A673 (cell line): ENCODE results near the gene LRRC37A.

Experiments used
- CTCF ChIP-seq: fragments of 300-800, 200-600 bp; sonication (generic); conservative IDR thresholded peaks from 2 replicates; pipeline ENCODE4 v1.5.1; 2017; ENCODE audit warnings: low read depth, mild to moderate bottlenecking, antibody characterized with exemption, low read length, moderate library complexity, mixed read lengths
- EZH2 ChIP-seq: fragments of 200-600 bp; sonication (generic); IDR thresholded peaks from 2 replicates; pipeline ENCODE4 v1.6.1; 2017; ENCODE audit warnings: borderline replicate concordance, low read depth, mild to moderate bottlenecking, mixed read lengths, antibody characterized with exemption, low read length; ENCODE audit not compliant: poor library complexity, severe bottlenecking

GRCh38 chr17:46270032-46270431 is 24.9 kb upstream of the LRRC37A start:
- TF ChIP-seq CTCF = no peak
- TF ChIP-seq EZH2 = no peak
